Fibroblast of skin of scalp (primary cell): ENCODE measurements around the gene PADI6.
"Not testable (repeated sequence)": the region's sequence is repeated elsewhere in the genome, so short reads cannot be mapped to it uniquely, and the experiment has no call there.

Source experiments
- DNase-seq: peaks from one replicate; pipeline ENCODE4 v3.0.0-alpha.2; 2013

The PADI6 gene

GRCh38 chr1:17405898-17406759, 34.1 kb downstream of the PADI6 start:
- peak; percentile 51 for DNase-seq

GRCh38 chr1:17406760-17407475, 34.9 kb downstream of the PADI6 start:
- not testable (repeated sequence) for DNase-seq

- peak; percentile 17 for DNase-seq
Measured at GRCh38 chr1:17407786-17408514, 36.0 kb downstream of the PADI6 start.

- no peak for DNase-seq
Measured at GRCh38 chr1:17409391-17409811, 37.4 kb downstream of the PADI6 start.

- no peak for DNase-seq
Measured at GRCh38 chr1:17412093-17412870, 40.3 kb downstream of the PADI6 start.

GRCh38 chr1:17414022-17414421, 42.0 kb downstream of the PADI6 start:
- DNase-seq, result no peak

- no peak for DNase-seq
Measured at GRCh38 chr1:17416389-17416788, 44.4 kb downstream of the PADI6 start.

- peak; percentile 52 for DNase-seq
Measured at GRCh38 chr1:17419626-17420328, 47.8 kb downstream of the PADI6 start.

GRCh38 chr1:17420391-17420918, 48.5 kb downstream of the PADI6 start:
- no peak for DNase-seq

- no peak for DNase-seq
Measured at GRCh38 chr1:17422461-17422860, 50.5 kb downstream of the PADI6 start.

- no peak for DNase-seq
Measured at GRCh38 chr1:17423781-17424245, 51.8 kb downstream of the PADI6 start.

GRCh38 chr1:17425806-17426600, 54.0 kb downstream of the PADI6 start:
- DNase-seq, result no peak

GRCh38 chr1:17427696-17428660, 56.0 kb downstream of the PADI6 start:
- DNase-seq, result no peak

- DNase-seq, result no peak
Measured at GRCh38 chr1:17429183-17429582, 57.2 kb downstream of the PADI6 start.

GRCh38 chr1:17432412-17432811, 60.4 kb downstream of the PADI6 start:
- no peak for DNase-seq

- DNase-seq, result no peak
Measured at GRCh38 chr1:17433261-17433660, 61.3 kb downstream of the PADI6 start.

- no peak for DNase-seq
Measured at GRCh38 chr1:17434016-17434415, 62.0 kb downstream of the PADI6 start.

- DNase-seq, result no peak
Measured at GRCh38 chr1:17434601-17435000, 62.6 kb downstream of the PADI6 start.
